Stimulated activated CD4-positive, alpha-beta T cell treated with anti-CD3 and anti-CD28 coated beads, Interleukin-2, amount 100 ng/mL, for 24 hours (primary cell): ENCODE measurements around the gene MEIOB.
"Not testable (repeated sequence)": the region's sequence is repeated elsewhere in the genome, so short reads cannot be mapped to it uniquely, and the experiment has no call there.

Experiments used
- DNase-seq, 2 donors: peaks; one replicate each; pipeline ENCODE4 v3.0.0-alpha.2; 2020

Gene MEIOB, protein sequence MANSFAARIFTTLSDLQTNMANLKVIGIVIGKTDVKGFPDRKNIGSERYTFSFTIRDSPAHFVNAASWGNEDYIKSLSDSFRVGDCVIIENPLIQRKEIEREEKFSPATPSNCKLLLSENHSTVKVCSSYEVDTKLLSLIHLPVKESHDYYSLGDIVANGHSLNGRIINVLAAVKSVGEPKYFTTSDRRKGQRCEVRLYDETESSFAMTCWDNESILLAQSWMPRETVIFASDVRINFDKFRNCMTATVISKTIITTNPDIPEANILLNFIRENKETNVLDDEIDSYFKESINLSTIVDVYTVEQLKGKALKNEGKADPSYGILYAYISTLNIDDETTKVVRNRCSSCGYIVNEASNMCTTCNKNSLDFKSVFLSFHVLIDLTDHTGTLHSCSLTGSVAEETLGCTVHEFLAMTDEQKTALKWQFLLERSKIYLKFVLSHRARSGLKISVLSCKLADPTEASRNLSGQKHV

DNA sequence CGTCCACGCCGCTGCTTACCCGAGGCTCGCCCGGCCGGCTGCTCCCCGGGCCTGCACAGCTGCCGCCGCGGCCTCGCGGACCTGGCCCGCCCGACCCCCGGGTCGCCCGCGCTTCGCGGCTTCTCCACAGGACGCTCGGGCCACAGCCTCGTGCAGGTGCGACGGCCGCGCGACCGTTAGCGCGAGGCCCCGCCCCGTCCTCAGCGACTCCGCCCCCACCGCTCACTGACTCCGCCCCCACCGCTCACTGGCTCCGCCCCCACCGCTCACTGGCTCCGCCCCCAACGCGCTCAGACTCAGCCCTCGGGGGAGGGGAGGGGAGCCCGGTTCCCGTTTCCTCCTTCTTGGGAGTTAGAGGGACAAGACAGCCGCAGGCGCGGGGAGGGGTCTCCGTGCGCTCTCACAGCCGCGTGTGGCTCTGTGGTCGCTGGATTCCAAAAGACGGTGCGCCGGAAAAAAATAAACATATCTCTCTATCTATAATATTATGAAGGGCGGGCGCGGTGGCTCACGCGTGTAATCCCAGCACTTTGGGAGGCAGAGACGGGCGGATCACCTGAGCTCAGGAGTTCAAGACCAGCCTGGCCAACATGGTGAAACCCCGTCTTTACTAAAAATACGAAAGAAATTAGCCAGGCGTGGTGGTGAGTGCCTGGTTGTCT lies at the start of gene MEIOB:
Gene MEIOB (minus strand): TSS at position 191 of the 662 bp plus-strand sequence. CDS start 3,989 bp downstream, outside the sequence.
- DNase-seq, result peak; percentile 44 to 53

DNA sequence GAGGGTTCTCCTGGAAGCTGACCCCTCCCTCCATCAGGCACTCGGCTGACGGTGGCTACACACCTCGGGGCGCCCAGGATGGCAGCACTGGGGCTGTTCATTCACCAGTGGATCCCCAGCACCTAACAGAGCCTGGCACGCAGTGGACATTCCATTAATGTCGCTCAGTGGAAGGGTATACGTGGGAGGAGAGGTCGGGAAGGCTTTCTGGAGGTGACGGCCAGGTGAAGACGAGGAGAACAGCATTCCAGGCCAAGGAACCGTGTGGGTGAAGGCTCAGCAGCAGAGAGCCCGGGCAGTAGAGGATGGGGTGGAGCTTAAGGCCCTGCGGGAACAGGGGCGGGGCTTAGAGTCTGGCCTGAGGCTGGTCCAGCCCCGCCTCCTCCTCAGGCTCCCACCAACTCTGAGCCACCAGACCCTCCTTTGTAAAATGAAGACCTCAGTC lies 48.8 kb upstream of the MEIOB start:
- peak in 1 of 2 donors; percentile 27 for DNase-seq

DNA sequence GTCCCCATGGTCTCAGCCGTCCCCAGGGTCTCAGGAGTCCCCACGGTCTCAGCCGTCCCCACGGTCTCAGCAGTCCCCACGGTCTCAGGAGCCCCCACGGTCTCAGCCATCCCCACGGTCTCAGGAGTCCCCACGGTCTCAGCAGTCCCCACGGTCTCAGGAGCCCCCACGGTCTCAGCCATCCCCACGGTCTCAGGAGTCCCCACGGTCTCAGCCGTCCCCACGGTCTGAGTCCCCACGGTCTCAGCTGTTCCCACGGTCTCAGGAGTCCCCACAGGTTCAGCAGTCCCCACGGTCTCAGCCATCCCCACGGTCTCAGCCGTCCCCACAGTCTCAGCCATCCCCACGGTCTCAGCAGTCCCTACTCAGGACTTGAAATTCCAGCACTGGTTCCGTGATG lies 48.2 kb upstream of the MEIOB start:
- DNase-seq, result not testable (repeated sequence)

DNA sequence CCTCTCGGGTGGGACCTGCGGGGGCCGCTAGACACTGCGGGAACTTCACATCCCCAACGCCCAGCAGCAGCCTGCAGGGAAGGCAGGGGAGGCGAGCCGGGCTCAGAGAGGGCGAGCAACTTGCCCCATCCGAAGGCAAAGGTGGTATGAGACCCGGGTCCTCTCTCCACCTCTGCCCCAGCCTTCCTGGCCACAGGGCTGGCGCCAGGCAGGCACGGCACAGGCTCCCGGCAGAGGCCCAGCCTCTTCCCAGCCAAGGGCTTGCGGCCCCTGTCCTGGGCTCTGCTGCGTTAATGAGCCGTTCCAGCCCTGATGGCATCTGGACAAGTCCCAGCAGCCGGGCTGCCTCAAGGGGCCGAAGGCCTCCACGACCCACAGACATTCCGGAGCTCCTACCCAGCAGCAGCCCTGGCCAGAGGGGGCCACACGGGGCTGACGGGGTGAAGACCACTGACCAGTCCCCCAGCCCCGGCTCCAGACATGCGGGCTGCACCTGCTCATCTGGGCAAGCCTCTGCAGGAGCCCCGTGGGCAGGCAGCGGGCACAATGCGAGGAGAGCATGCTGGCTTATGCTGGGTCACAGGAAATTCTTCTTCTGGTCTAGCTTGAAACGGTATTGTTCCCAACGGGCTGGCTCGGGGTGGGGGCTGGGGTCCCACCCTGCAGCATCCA lies 47.5 kb upstream of the MEIOB start:
- no peak for DNase-seq

DNA sequence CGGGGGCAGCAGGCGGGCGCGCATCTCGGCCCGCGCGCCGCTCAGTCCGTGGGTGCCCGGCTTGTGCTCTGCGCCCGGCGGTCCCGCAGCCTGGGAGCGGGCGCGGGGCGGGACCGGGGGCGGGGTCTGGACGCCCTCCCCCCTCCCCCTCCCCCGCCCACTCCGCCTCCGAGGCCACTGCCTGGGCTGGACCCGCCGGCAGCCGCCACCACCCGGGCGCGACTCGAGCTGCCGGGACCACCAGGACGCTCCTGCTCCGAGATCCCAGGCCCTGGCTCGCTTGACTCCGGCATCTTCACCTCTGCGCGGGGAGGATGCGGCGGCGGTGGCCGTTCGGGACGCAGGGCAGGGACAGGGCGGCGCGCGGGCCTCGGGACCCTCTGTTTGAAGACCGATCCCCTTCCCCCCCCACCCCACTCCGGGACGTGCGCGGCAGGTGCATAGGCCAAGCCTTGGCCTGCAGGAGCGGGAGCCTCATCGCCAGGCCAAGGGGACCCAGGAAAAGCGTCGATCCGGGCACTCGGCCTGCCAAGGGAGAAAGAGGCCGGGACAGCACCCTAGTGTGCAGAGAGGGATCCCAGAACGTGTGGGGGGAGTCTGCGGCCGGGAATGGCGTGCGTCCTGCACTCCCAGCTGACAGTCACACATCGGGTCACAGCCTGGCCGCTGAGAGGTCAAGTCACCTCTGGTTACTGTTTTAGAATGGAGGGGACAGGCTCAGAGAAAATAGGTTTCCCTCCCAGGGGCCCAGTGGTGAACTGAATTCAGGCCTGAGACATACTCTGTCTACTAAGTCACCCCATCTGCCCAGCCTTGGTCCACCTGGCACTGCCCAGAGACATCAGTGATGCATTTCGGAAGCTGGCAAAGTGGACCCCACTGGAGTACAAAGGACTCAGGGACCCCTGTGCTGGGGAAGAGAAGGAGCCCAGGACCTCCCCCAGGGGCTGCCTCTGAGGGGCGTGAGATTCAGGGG lies 46.7 kb upstream of the MEIOB start, which contains the start of gene HS3ST6:
Gene HS3ST6 (minus strand): TSS at position 65 of the 976 bp plus-strand sequence. CDS start 92 bp downstream, outside the sequence.
- DNase-seq, result no peak

DNA sequence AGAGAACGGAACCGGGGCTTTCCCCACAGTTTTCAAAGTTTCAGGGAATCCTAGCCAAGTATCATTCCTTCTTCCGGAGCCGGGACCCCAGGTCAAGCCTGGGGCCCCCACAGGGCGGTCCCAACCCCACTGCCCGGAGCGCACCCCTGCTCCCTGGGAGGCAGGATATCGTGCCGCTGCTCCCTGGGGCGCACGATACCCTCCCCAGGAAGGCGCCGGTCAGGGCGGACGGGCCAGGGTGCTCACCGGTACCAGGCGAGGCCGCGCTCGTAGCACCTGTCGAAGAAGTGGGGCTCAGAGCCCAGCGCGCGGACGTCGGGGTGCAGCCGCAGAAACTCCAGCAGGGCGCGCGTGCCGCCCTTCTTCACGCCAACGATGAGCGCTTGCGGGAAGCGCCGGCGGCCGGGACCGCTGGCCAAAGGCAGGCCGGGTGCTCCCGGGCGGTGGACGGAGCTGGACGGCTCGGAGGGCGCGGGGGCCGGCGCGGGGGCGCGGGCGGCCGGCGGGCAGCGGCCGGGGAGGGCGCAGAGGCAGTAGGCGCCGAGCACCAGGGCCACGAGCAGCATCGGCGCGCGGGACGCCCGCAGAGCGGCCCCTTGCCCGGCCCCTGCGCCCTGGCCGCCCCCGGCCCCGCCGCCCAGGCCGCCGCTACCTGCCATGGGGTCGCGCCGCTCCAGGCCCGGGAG lies 45.8 kb upstream of the MEIOB start:
- no peak for DNase-seq

DNA sequence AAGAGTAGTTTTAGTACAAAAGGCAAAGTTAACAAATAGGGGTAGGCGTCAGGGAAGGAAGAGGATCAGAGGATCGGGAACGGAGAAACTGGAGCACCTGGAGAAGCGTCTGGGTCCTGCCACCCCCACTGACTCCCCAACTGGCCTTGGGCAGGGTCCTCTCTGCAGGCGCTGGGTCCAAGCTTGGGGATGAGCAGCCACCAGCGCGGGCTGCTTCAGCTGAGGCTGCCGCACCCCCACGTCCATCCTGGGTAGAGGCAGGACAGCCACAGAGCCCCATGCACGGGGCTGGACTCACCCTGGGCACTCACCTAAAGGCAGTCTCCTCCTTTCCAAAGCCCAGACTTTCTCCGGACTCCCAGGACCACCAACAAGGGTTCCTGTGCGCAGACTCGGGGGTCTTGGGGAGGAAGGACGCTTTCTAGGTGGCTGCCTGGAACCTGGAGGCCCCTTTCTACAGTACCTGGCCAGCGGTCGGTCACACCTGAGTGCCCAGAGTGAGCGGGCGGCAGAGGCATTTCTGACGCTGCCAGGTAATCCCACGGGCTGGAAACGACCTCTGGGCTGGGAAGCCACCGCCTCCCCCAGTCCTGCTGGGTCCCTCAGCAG lies 45.2 kb upstream of the MEIOB start:
- DNase-seq, result no peak

DNA sequence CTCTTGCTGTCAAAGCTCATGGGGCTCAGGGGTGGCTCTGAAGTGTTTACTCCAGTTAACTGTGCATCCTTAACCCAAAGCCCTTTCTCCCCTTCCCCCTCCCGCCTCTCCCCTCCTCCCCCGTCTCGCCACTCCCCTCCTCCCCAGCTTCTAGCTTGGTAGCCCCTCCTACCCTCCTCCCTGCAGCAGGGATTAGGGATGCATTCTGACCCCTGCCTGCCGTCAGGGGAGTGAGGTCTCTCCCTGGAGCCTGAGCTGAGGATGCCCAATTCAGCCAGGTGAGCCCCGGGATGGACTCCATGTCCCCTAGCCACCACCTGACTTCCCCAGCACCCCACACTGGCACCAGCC lies 44.7 kb upstream of the MEIOB start:
- DNase-seq, result no peak

DNA sequence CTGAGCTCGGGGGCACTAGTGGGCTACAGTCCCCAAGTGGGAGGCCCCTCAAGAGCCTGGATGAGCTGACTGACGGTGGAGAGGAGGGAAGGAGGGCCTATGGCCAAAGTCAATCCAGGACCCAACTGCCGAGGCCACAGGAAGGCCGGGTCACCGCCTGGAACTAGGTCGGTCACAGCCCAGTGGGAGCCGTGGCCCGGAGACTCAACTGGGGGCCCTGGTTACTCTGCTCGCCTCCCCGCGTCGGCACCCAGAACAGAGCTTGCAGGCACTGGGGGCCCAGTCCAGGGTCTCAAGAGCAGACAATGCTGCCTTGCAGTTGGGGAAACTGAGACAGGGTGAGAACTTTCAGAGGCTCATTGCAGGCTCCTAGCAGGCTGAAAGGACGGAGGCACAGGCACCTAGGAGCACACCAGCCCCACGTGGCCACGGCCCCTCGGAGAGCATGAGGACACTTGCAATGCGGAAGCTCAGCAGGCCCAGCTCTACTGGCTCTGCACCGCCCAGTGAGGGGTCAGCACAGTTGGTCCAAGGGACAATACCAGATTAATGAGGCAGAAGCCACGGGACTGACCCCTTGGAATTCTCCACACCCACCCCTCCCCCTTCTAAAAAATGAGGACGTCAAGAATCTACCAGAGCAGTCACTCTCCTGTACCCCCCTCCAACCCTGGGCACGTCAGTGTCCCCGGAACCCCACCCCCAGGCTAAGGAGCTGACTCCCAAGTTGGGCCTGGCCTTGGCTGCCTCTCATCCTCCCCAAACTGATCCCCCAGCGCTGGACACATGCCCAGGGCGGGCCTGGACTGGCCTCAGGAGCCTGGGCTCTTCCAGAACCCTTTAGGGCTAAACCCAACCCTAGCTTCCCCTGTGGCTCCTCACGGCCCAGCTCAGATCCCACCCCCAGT lies 44.0 kb upstream of the MEIOB start:
- no peak for DNase-seq

DNA sequence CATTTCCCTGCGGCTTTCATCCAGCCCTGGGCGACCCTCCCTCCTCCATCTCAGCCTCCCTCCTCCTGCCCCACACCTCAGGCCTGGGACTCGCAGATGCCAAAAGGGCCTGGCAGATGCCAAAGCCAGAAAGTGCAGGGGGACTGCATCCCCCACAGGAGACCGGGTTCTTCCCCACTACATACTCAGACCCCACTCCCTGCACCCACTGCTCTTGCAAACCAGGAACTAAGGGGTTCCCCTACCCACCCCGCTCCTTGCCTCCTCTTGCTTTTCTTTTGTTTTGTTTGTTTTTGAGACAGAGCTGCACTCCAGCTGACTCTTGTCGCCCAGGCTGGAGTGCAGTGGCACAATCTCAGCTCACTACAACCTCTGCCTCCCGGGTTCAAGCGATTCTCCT lies 43.0 kb upstream of the MEIOB start:
- DNase-seq, result no peak

DNA sequence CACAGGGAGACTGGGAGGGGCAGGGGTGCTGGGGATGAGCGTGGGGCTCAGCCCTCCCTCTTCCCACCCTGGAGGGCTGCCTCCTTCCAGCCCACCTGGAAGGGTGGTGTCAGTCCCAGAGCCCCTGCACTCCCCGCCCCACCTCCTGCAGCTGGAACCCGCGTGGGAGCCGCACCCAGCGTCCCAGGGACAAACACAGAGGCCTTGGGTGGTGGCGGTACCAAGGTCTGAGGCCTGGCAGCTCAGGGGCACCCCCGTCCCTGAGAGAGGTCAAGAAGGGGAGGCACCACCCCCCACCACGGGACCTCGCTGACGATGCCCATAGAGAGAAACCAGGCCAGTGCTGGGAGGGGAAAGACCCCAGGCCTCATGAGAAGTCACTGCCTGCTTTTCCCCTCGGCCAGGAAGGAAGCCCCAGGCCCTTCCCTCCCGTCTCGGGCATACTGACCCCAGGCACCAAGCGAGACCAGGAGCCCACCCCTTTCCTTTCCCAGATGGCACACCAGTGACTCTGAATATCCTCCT lies 42.2 kb upstream of the MEIOB start:
- DNase-seq, result no peak

DNA sequence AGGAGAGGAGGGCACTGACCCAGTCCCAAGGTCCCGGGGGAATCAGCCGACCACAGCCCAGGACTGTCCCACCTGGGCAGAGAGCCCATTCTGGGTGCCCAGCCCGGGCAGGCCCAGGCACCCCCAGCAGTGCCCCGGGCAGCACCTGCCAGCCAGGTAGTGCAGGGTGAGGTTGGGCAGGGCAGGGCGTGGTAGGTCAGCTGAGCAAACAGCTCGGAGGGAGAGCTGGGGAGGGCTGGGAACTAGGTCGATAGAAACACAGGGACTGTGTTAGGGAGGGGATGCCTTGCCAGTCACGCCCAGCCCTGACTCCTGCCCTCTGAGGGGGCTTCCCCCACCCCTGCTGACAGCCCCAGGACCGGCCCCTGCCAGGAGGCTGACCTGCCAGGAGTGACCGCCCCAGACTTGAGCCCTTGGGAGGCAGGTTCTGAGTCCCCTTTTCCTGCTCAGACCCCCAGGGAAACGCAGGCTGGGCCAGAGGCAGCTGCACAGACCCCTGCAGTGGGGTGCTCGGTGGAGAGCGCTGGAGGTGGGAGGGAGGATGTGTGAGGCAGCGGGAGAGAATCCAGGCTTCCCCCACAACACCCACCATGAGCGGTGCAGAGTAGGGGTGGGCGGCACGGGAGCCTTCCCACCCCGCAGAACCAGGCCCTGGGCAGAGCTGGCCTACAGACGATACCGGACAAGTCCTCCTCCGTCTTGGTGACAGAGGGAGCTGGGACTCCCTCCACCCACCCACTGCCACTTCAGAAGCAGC lies 41.5 kb upstream of the MEIOB start:
- DNase-seq, result no peak

DNA sequence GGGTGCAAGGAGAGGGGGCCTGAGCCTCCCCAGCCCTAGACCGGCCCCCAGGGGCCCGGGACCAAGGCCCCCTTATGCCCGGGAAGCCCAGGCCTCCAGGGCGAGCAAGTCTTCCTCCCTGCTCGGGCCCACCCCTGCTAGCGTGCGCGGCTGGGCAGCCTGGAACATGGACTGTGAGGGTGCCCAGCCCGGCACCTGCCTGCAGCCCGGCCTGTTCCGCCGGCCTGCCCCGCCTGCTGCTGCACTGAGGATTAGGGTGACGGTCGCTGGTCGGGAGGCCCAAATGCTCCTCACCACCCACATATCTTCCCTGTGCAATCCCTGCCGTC lies 40.2 kb upstream of the MEIOB start:
- DNase-seq, result no peak

DNA sequence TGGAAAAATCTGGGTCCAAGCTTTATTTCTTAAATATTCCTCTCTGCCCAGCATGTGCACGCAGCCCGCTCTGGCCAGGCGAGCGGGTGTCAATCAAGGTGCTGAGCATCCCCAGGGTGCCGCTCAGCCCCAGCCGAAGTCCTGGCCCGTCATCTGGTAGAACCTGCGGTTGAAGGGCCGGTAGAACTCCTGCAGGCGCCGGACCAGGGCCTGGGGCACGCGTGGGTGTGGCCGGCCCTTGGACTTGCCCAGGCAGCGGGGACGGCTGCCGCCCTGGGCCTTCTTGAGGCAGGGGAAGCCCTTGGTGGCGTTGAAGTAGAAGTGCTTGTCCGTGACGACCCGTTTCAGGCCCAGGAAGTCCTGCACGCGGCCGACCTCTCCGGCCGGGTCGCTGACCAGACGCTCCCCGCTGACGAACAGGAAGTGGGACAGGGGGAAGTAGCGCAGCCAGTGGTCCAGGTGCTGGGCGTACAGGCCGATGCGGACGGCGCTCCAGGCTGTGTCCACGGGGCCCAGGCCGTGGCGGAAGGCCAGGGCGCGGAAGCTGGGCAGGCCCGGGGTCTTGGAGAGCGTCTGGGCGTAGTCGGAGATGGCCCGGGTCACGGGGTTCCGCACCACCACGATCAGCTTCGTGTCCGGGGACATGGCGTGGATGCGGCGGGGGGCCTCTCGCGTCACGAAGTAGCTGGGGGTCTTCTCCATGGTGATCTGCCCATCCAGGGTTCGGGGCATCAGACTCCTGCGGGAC lies 39.7 kb upstream of the MEIOB start:
- no peak for DNase-seq

DNA sequence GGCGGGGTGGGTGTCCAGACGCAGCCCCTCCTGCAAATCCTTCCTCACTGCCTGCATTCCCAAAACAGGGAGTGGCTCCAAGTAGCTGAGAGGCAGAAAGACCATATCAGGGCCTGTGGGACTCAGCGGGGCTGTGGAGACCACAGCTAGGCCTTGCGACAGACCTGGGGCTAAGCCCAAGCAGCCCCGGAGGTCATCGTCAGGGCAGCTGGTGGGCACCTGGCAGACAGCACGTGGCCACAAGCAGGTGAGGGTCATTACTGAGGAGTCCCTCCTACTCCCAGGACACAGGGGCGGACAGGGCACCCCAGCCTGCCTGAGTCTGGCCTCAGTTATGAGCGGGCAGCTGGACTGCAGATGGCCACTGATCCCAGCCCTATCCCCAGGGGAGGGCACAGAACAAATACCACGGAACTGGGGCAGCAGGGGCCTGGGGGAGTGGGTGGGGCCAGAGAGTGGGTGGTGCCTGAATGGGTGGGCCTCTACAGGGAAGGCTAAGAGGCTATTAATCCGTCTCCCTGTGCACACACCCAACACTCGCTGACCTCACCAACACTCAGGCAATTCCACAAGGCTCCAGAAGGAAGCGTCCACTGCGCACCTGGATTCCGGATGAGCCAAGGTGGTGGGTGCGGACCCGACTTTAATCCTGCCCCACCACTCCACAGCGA lies 37.7 kb upstream of the MEIOB start:
- DNase-seq, result no peak

DNA sequence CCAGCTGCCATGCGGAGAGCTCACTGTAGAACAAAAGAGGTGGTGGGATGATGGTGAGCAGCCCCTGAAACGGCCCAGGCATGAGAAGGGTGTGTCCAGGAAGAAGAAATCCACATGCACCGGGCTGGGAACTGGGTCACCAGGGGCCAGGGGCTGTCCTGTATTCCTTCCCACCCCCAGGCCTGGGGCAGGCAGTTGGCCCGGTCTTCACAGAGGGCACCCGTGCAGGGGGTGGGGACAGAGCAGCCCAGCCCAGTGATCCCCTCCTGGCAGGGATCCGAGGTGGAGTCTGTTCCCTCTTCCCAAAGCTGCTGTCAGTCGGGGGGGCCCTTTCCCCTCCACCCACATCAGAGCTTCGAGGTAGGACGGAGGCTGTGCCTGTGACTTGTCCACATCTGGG lies 37.0 kb upstream of the MEIOB start:
- DNase-seq, result no peak

DNA sequence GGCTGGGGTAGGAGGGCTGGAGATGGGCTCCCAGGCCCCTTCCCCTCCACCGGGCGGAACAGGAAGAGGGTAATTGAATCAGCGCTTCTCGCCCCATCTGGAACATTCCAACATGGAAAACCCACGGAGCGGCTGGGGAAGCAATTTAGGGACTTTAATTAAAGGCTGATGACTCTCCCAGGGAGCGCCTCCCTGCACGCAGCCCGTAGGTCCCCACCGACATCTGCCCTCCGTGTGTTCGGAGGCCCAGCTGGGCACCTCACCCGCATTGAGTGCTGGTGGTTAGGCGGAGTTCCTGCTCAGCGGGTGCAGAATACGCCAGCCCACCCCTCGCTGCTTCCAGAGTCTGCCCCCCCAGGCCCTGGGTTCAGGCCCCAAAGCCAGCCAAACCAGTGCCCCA lies 36.2 kb upstream of the MEIOB start:
- DNase-seq, result no peak
